ENCODE results near the gene SNX1.

The SNX1 gene

GRCh38 chr15:64095795-64096667 lies at the start of gene SNX1:
Gene SNX1, plus strand, starts transcription at chr15:64095982. Its CDS starts 32 bp downstream, at chr15:64096014.
- no peak for TF ChIP-seq CTCF (IDR thresholded peaks at IDR 0.05; ENCODE audit: low read depth, low read length)
- in situ Hi-C loops (cut with HindIII; ENCODE audit: low sequenced_read_pairs) = no loop called here
- DNase-seq (ENCODE audit: low read depth, low spot score) = peak; percentile 95
- peak within 1 kb of the TSS; percentile 97 for H3K4me3 ChIP-seq (ENCODE audit: low read depth, low read length)

- peak within 1 kb of the TSS; percentile 38 for H3K4me3 ChIP-seq (ENCODE audit: low read depth, low read length)
- in situ Hi-C loops (cut with HindIII; ENCODE audit: low sequenced_read_pairs) = no loop called here
- TF ChIP-seq CTCF (IDR thresholded peaks at IDR 0.05; ENCODE audit: low read depth, low read length) = peak; percentile 67
- DNase-seq (ENCODE audit: low read depth, low spot score) = peak; percentile 37
These were observed 49.2 kb upstream of the SNX1 start, which contains the start of gene DAPK2 for GRCh38 chr15:64046421-64047153. Gene DAPK2, minus strand, starts transcription at chr15:64046485. Its CDS starts 6,224 bp downstream, at chr15:64040261.

- no peak for TF ChIP-seq CTCF (IDR thresholded peaks at IDR 0.05; ENCODE audit: low read depth, low read length)
- no peak for DNase-seq (ENCODE audit: low read depth, low spot score)
- in situ Hi-C loops (cut with HindIII; ENCODE audit: low sequenced_read_pairs) = no loop called here
- no peak overlapping the region for H3K4me3 ChIP-seq (ENCODE audit: low read depth, low read length)
These were observed 46.9 kb upstream of the SNX1 start for GRCh38 chr15:64048781-64049460.

- in situ Hi-C loops (cut with HindIII; ENCODE audit: low sequenced_read_pairs) = no loop called here
- H3K4me3 ChIP-seq (ENCODE audit: low read depth, low read length) = no peak overlapping the region
- TF ChIP-seq CTCF (IDR thresholded peaks at IDR 0.05; ENCODE audit: low read depth, low read length) = no peak
- DNase-seq (ENCODE audit: low read depth, low spot score) = no peak
These were observed 45.3 kb upstream of the SNX1 start for GRCh38 chr15:64050281-64051092.

GRCh38 chr15:64051093-64051402 lies 44.7 kb upstream of the SNX1 start:
- in situ Hi-C loops (cut with HindIII; ENCODE audit: low sequenced_read_pairs) = no loop called here
- no peak for DNase-seq (ENCODE audit: low read depth, low spot score)
- TF ChIP-seq CTCF (IDR thresholded peaks at IDR 0.05; ENCODE audit: low read depth, low read length) = no peak
- no peak overlapping the region for H3K4me3 ChIP-seq (ENCODE audit: low read depth, low read length)
